Measurements from ENCODE around the gene CLDN3. TPM values are rescaled to one million over a fixed set of nuclear protein-coding genes. Genes with fewer than 3 reads are reported as not detected.
A peak's percentile ranks its signal among the peaks of the same experiment; 100 is the strongest.

CLDN3 gene
- total RNA-seq (2012; rRNA removed) (0.18 TPM in 1 of 2 replicates, not detected in the other), polyA plus RNA-seq (2012; rRNA removed) (0.12 and 0.16 TPM in 2 replicates), Bru-seq, nascent RNA (not detected), BruChase-seq, experiment 1, labeled RNA remaining after a 6-hour chase (percentile 20 among the genes with signal in this experiment), BruChase-seq, experiment 2, labeled RNA remaining after a 2-hour chase (percentile 21 among the genes with signal in this experiment)
- 0.30 and 0.37 TPM in 2 replicates for polyA plus RNA-seq (2012; cell fraction: cytosol; rRNA removed)
- polyA plus RNA-seq (2012; cell fraction: nucleus; rRNA removed; ENCODE audit: low replicate concordance) = 0.12 TPM in 1 of 2 replicates, not detected in the other
- long read RNA-seq = 0 reads

GRCh38 chr7:73770002-73770859 is at the start of gene CLDN3:
Gene CLDN3, minus strand, starts transcription at chr7:73770270. Its CDS starts 221 bp downstream, at chr7:73770049.
- H2BK20ac ChIP-seq (ENCODE audit: low read depth, low read length) = no peak within 1 kb of the TSS
- no peak within 1 kb of the TSS for H4K5ac ChIP-seq (ENCODE audit: low read depth, low read length)
- H3K18ac ChIP-seq (ENCODE audit: low read depth, low read length) = no peak within 1 kb of the TSS
- H3K4me3 ChIP-seq (ENCODE audit: insufficient read depth, low read depth, low read length) = 0 out of 2 replicates have a peak within 1 kb of the TSS, but pooled peaks have one; percentile 14
- no peaks in the 10 kb centered on the region for H3K36me3 ChIP-seq (ENCODE audit: control insufficient read depth, insufficient read depth, low read length)
- H3K4me2 ChIP-seq (ENCODE audit: low read depth, low read length) = peak within 1 kb of the TSS; percentile 38
- H2AK9ac ChIP-seq (replicated peaks; ENCODE audit: low read depth, low read length, poor library complexity) = no peak within 1 kb of the TSS
- H4K8ac ChIP-seq (ENCODE audit: low read depth in 2 of 2, low read length in 2 of 2) = no peak within 1 kb of the TSS
- ATAC-seq (ENCODE audit: low read depth) (peak; percentile 65), DNase-seq (no peak)
- H3K9me3 ChIP-seq (ENCODE audit: control insufficient read depth, insufficient read depth, low read length) = no peaks in the 10 kb centered on the region; the same call in 1 of the 2 replicates
- H3K14ac ChIP-seq (replicated peaks; ENCODE audit: low read depth, low read length) = no peak within 1 kb of the TSS
- H3K79me1 ChIP-seq (ENCODE audit: low read depth in 1 of 2, low read length in 2 of 2) = no peaks in the 10 kb centered on the region
- intact Hi-C loops (cut with micrococcal nuclease) = no loop called here
- no peak within 1 kb of the TSS for H3K56ac ChIP-seq (ENCODE audit: extremely low read depth, insufficient read depth, low read length)
- H2BK15ac ChIP-seq (ENCODE audit: low read depth, low read length) = no peak within 1 kb of the TSS
- no peak within 1 kb of the TSS for H3K23ac ChIP-seq (ENCODE audit: low read depth, low read length)
- peaks cover 4% of the 10 kb centered on the region; the same call in 1 of the 2 replicates for H3K4me1 ChIP-seq (ENCODE audit: control insufficient read depth, insufficient read depth, low read length)
- no peaks in the 10 kb centered on the region for H4K20me1 ChIP-seq (ENCODE audit: insufficient read depth, low read length)
- H3K9me1 ChIP-seq (ENCODE audit: insufficient read depth, low read length) = no peaks in the 10 kb centered on the region
- H3K4ac ChIP-seq (ENCODE audit: low read depth, low read length) = no peak within 1 kb of the TSS
- H3K27ac ChIP-seq (ENCODE audit: insufficient read depth, low read length) = no peak within 1 kb of the TSS
- no peak within 1 kb of the TSS for H2BK120ac ChIP-seq (ENCODE audit: low read depth, low read length)
- in situ Hi-C loops (cut with MboI; ENCODE audit: low sequenced_read_pairs) = no loop called here
- no peak within 1 kb of the TSS for H3K9ac ChIP-seq (ENCODE audit: low read depth, low read length)
- no peak within 1 kb of the TSS for H2AK5ac ChIP-seq (ENCODE audit: low read depth, low read length)
- H2AFZ ChIP-seq (replicated peaks; ENCODE audit: low read length, poor library complexity) = peak within 1 kb of the TSS; percentile 84
- 3% methylated on average over 41 of the region's 82 CpGs; no CpG with 5 or more reads in 1 of the 2 experiments for WGBS, 2 experiments (ENCODE audit: extremely low coverage in 2 of 2, insufficient read length in 1 of 2)
- POLR2A ChIA-PET (ENCODE audit: unreplicated experiment) = no interaction called here
- no peak within 1 kb of the TSS for H4K91ac ChIP-seq (ENCODE audit: insufficient read depth, low read depth, low read length)
- CTCF ChIA-PET = no interaction called here
- no peak within 1 kb of the TSS for H2BK5ac ChIP-seq (ENCODE audit: low read depth, low read length, poor library complexity, severe bottlenecking)
- dilution Hi-C loops (cut with HindIII; ENCODE audit: low sequenced_read_pairs, unreplicated experiment) = no loop called here
- peaks cover 37% of the 10 kb centered on the region for H3K27me3 ChIP-seq (ENCODE audit: control insufficient read depth, insufficient read depth, low read length)
- no TSS peak for BruUV-seq (replicated peaks)
- no peak for TF ChIP-seq MAFK (IDR thresholded peaks at IDR 0.05; ENCODE audit: low read depth, low read length)
- TF ChIP-seq MAZ (IDR thresholded peaks at IDR 0.05; ENCODE audit: borderline replicate concordance, low read depth, low read length) = no peak
- no peak for TF ChIP-seq USF2 (IDR thresholded peaks at IDR 0.05; ENCODE audit: low read depth, low read length)
- TF ChIP-seq CEBPB (IDR thresholded peaks at IDR 0.05; ENCODE audit: low read depth, low read length) = no peak
- no peak for TF ChIP-seq POLR2A (IDR thresholded peaks at IDR 0.05; ENCODE audit: low read depth, low read length)
- no peak for TF ChIP-seq RAD21 (IDR thresholded peaks at IDR 0.05; ENCODE audit: low read length)
- TF ChIP-seq MXI1 (IDR thresholded peaks at IDR 0.05; ENCODE audit: borderline replicate concordance, low read depth, low read length) = no peak
- no peak for TF ChIP-seq FOS (IDR thresholded peaks at IDR 0.05; ENCODE audit: low read depth, low read length)
- no peak for TF ChIP-seq NFE2L2 (IDR thresholded peaks at IDR 0.05; ENCODE audit: low read depth, low read length)
- no peak for TF ChIP-seq CHD1 (IDR thresholded peaks at IDR 0.05; ENCODE audit: low read depth, low read length)
- no peak for TF ChIP-seq RCOR1 (IDR thresholded peaks at IDR 0.05; ENCODE audit: insufficient replicate concordance, low read length)
- TF ChIP-seq SMC3 (IDR thresholded peaks at IDR 0.05; ENCODE audit: low read depth, low read length) = no peak
- TF ChIP-seq ELK1 (IDR thresholded peaks at IDR 0.05; ENCODE audit: borderline replicate concordance, low read depth, low read length) = no peak
- TF ChIP-seq RFX5 (IDR thresholded peaks at IDR 0.05; ENCODE audit: low read depth, low read length) = no peak
- no peak for TF ChIP-seq BHLHE40 (IDR thresholded peaks at IDR 0.05; ENCODE audit: low read depth, low read length)
